Left lung (tissue), 10 donors: Measurements from ENCODE around the gene RUVBL1. TPM values are rescaled to one million over a fixed set of nuclear protein-coding genes. Genes with fewer than 3 reads are reported as not detected.

Source experiments
- ATAC-seq: fragments of 200-7000 bp; cut with Tn5 transposase; one replicate; pipeline ENCODE4 v1.9.1; 2020; ENCODE audit warnings: moderate library complexity
- DNase-seq, 4 donors: peaks; one replicate each; pipeline ENCODE4 v3.0.0-alpha.2; 2013 to 2020
- H3K27ac ChIP-seq, 2 donors: fragments of 200-600 bp; sonication (generic) in 1 of 2; one replicate each; pipeline versions ENCODE4 v1.5.0 to v1.8.0; 2020 to 2021
- H3K27me3 ChIP-seq, 2 donors: fragments of 200-600 bp; sonication (generic) in 1 of 2; one replicate each; pipeline versions ENCODE4 v1.5.0 to v1.8.0; 2020 to 2021
- H3K36me3 ChIP-seq, 2 donors: fragments of 200-600 bp; sonication (generic) in 1 of 2; one replicate each; pipeline versions ENCODE4 v1.5.0 to v1.8.0; 2020 to 2021
- H3K4me1 ChIP-seq, 2 donors: fragments of 200-600 bp; one replicate each; pipeline ENCODE4 v1.8.0; 2021
- H3K4me3 ChIP-seq, 2 donors: fragments of 200-600 bp; sonication (generic) in 1 of 2; one replicate each; pipeline versions ENCODE4 v1.5.0 to v1.8.0; 2020 to 2021; ENCODE audit warnings: mild to moderate bottlenecking in 1 of 2
- H3K9me3 ChIP-seq, 2 donors: fragments of 200-600 bp; sonication (generic) in 1 of 2; one replicate each; pipeline versions ENCODE4 v1.5.0 to v1.8.0; 2020 to 2021
- intact Hi-C, 2 donors: fragments of 100-400 bp; cut with DNase I; formaldehyde crosslinking; loops; one replicate each; pipeline versions ENCODE4 v1.11.2 to v1.14.2; 2022
- polyA plus RNA-seq, 6 donors: library from polyadenylated mRNA; unstranded; fragments of 120-200 nt; gene quantifications; one replicate each; pipeline ENCODE4 v1.2.1, GENCODE V29; 2013; ENCODE audit not compliant: insufficient read length in 6 of 6
- total RNA-seq, 2 donors: library from RNA; stranded (reverse); fragmentation: NEBNext Ultra II Directional; extraction: Animal tissue kit (Norgen Biotek cat#: 25700); gene quantifications; one replicate each; pipeline ENCODE4 v1.2.1, GENCODE V29; 2021
- TF ChIP-seq, protein P1 (sequence below), 2 donors: fragments of 200-600 bp; sonication (generic) in 1 of 2; IDR thresholded peaks; one replicate each; pipeline versions ENCODE4 v1.5.0 to v1.8.0; 2021; ENCODE audit warnings: antibody characterized with exemption in 2 of 2
- donor health status: DM: no; HTN: yes; CAD: no.
- donor health status: DM: no; HTN: no; CAD: no.

RUVBL1 gene
- total and polyA plus RNA-seq, 8 donors = 22.3 to 55.3 (median 48.1) TPM

DNA sequence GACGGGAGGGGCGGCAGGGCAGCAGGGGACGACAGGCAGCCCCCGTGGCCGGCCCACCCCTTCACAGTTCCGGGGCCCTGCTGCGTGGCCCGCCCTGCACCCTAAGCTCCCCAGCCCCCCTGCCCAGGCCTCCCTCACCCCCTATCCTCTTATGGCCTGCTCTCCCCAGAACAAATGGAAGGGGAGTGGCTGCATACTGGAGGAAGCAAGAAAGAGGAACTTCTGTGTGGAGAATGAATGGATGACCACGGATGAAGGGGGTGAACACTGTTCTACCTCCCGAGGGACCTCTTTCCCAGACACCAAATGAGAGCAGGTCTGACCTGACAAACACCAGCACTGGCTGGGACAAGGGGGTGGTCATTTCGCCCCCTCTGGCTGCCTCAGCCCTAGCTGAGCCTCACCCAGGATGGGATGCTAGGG, 46.4 kb downstream of the RUVBL1 start:
- H3K27me3 ChIP-seq = peaks cover 0 to 9% of the 10 kb centered on the region in 2 donors
- H3K4me3 ChIP-seq = peak overlapping the region; percentile 32 to 52
- intact Hi-C loops = no loop called here
- H3K27ac ChIP-seq = peak overlapping the region; percentile 26 to 45
- peaks cover 3 to 61% of the 10 kb centered on the region in 2 donors for H3K4me1 ChIP-seq
- peaks cover 0 to 46% of the 10 kb centered on the region in 2 donors for H3K36me3 ChIP-seq
- ATAC-seq (no peak), DNase-seq (peak in 1 of 4 donors; percentile 38)
- TF ChIP-seq, protein P1, sequence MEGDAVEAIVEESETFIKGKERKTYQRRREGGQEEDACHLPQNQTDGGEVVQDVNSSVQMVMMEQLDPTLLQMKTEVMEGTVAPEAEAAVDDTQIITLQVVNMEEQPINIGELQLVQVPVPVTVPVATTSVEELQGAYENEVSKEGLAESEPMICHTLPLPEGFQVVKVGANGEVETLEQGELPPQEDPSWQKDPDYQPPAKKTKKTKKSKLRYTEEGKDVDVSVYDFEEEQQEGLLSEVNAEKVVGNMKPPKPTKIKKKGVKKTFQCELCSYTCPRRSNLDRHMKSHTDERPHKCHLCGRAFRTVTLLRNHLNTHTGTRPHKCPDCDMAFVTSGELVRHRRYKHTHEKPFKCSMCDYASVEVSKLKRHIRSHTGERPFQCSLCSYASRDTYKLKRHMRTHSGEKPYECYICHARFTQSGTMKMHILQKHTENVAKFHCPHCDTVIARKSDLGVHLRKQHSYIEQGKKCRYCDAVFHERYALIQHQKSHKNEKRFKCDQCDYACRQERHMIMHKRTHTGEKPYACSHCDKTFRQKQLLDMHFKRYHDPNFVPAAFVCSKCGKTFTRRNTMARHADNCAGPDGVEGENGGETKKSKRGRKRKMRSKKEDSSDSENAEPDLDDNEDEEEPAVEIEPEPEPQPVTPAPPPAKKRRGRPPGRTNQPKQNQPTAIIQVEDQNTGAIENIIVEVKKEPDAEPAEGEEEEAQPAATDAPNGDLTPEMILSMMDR (IDR thresholded peaks at IDR 0.05) = no peak
- no peaks in the 10 kb centered on the region for H3K9me3 ChIP-seq

DNA sequence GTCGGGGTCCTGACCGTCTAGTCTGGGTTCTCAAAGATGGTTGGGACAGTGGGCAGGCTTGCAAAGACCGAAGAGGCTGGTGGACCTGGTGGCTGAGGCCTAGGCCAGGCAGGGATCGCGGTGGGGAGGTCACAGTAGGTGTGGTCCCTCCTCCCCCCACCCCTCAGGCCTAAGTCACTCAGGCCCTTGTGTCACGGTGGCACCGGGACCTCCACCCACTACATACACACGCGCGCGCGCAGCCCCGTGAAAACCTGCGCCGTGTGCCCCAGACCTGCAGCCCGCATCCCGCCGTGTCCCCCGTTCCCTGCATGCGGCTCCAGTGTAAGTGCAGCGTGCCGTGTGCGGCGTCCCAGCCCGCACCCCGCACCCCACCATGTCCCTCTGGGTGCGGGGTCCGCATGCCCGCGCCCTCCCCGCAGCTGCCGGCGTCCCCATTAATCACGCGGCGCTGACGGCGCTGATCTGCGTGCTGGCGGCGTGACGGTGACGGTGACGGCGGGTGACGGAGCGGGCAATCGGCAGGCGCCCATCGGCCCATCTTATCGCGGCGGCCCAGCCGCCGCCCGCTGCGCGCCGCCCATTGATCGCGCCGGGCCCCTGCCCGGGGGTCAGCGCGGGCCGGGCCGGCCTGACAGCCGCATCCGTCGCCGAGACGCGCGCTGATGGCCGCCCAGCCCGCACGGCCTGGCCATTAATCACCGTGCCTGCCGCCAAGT, 47.0 kb downstream of the RUVBL1 start:
- intact Hi-C loops = no loop called here
- ATAC-seq = peak; percentile 8
- TF ChIP-seq, protein P1 (IDR thresholded peaks at IDR 0.05) = no peak
- peak in 3 of 4 donors; percentile 24 to 92 (median 55) for DNase-seq
- Histone ChIP-seq H3K36me3 (peaks cover 0 to 46% of the 10 kb centered on the region in 2 donors), H3K4me1 (peaks cover 3 to 61% of the 10 kb centered on the region in 2 donors), H3K9me3 (no peaks in the 10 kb centered on the region), H3K4me3 (peak overlapping the region; percentile 32 to 52), H3K27ac (peak overlapping the region; percentile 26 to 45), H3K27me3 (peaks cover 0 to 9% of the 10 kb centered on the region in 2 donors)

DNA sequence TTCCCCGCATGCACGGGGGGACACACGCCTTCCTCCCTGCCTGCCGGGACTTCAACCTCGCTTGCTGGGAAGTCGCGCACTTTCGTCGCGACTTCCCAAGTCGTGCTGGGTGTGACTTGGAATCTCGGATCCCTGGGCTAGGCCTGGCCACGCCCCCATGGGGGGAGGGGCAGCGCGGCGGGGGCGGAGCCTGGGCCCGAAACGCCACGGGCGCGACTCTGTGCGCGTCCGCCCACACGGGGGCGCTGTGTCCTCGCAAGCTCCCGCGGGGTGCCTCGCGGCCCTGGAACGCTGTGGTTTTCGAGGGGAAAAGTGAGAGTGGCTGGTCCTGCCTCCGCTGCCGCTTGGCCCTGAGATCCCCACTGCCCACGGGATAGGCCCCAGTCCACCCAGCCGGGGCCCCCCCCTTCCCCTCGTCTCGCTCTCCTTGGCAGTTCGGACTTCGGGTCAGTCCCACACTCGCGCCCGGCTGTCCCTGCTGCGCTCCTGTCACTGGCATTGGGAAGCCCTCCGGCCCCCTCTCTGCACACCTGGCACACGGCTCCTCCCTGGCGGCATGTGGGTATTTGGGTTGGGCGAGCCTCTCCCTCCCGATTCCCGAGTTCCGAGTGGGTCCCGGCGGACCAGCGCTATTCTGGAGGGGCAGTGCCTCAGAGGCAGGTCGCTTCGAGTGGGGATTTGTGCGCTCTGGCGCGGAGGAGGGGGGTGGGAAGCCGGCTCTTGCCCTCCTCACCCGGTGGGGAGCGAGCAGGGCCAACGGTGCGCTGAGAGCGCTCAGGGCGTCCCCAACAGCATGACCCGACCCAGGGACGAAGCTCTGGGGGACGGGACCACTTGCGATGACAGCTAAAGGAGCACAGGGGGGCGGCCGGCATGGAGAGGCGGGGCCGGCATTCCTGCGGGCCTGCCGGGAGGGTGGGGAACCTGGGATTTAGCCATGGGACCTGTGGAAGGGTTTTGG, 47.8 kb downstream of the RUVBL1 start:
- ATAC-seq (peak; percentile 97), DNase-seq (peak; percentile 85 to 99 (median 90))
- peak overlapping the region; percentile 32 to 52 for H3K4me3 ChIP-seq
- peaks cover 0 to 9% of the 10 kb centered on the region in 2 donors for H3K27me3 ChIP-seq
- TF ChIP-seq, protein P1 (IDR thresholded peaks at IDR 0.05) = peak; percentile 97 to 100
- H3K9me3 ChIP-seq = no peaks in the 10 kb centered on the region
- peaks cover 0 to 47% of the 10 kb centered on the region in 2 donors for H3K36me3 ChIP-seq
- H3K27ac ChIP-seq = peak overlapping the region; percentile 46 to 58
- peaks cover 3 to 61% of the 10 kb centered on the region in 2 donors for H3K4me1 ChIP-seq
- intact Hi-C loops = no loop called here

DNA sequence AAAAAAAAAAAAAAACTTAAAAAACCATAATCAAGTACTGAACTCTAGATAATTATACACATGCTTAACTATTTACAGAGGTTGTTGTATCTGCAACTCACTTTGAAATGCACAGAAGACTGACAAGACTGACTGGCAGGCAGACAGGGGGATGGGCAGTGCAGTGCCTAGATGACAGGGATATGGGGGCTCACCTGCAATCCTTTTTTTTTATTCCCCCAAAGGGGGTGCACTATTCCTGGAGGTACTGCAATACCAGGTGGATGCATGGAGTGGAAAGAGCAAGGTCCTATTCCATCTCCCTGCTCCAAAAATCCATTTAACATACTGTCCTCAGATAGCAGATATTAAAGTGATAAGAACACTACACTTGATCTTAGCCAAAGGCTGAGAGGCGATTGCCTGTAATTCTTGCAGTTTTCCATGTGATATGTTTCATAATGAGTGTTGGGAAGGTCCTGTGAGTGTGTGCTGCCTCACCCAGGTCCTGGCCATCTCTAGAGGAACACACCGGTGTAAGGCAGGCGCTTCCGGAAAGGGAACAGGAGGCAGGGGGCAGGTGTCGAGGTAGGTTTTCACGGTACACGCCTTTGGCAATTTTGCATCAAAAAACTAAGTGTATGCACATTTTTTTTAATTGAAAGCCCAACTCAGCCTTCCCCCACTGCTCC, 48.6 kb downstream of the RUVBL1 start:
- Histone ChIP-seq H3K27ac (peak overlapping the region; percentile 46 to 58), H3K36me3 (peaks cover 0 to 49% of the 10 kb centered on the region in 2 donors), H3K4me3 (peak overlapping the region in 1 of 2 donors; percentile 52), H3K27me3 (peaks cover 0 to 9% of the 10 kb centered on the region in 2 donors), H3K9me3 (no peaks in the 10 kb centered on the region), H3K4me1 (peaks cover 3 to 59% of the 10 kb centered on the region in 2 donors)
- peak in 1 of 4 donors; percentile 53 for DNase-seq
- intact Hi-C loops = no loop called here
- TF ChIP-seq, protein P1 (IDR thresholded peaks at IDR 0.05) = no peak
- ATAC-seq = peak; percentile 40
